Fibroblast of the aortic adventitia (primary cell): Measurements from ENCODE around the gene LAMA4. TPM values are rescaled to one million over a fixed set of nuclear protein-coding genes. Genes with fewer than 3 reads are reported as not detected.
A peak's percentile ranks its signal among the peaks of the same experiment; 100 is the strongest.

Source experiments
- DNase-seq: peaks from one replicate; pipeline ENCODE4 v3.0.0-alpha.2; 2010; ENCODE audit warnings: low read depth
- H3K4me3 ChIP-seq: 2 replicates; pipeline ENCODE4 v1.5.1; 2011; ENCODE audit warnings: low read depth, mild to moderate bottlenecking, control low read depth, low read length, moderate library complexity
- total RNA-seq: library from RNA; depleted of rRNA; stranded (reverse); fragments of >200 nt; gene quantifications from 2 replicates; pipeline ENCODE4 v1.2.3, GENCODE V29; 2012; ENCODE audit warnings: low replicate concordance
- TF ChIP-seq, protein P1 (sequence below): IDR thresholded peaks from 2 replicates; pipeline ENCODE4 v1.5.1; 2011; ENCODE audit warnings: mild to moderate bottlenecking, low read length, control low read depth, inconsistent platforms; ENCODE audit not compliant: insufficient read depth

LAMA4 gene
- total RNA-seq, 1 donor = 306 TPM

DNA sequence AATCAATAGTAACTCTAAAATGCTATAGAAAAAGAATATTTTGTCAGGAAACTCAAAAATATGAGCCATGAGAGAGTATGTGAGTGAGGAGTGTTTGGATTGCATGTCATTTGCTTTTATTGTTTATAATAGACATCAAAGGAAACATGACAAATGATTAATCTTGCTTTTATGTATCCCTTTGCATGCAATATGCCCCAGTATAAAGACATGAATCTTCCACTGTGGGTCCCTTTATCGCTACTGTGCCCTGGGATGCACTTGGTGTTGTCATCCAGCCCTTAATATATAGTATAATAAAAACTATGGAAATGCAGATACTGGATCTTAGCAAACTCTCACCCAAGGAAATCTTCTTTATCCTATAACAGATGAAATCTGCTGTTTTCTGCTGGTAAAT is 77.3 kb downstream of the LAMA4 start:
- H3K4me3 ChIP-seq = no peak overlapping the region
- DNase-seq = no peak
- TF ChIP-seq, protein P1, sequence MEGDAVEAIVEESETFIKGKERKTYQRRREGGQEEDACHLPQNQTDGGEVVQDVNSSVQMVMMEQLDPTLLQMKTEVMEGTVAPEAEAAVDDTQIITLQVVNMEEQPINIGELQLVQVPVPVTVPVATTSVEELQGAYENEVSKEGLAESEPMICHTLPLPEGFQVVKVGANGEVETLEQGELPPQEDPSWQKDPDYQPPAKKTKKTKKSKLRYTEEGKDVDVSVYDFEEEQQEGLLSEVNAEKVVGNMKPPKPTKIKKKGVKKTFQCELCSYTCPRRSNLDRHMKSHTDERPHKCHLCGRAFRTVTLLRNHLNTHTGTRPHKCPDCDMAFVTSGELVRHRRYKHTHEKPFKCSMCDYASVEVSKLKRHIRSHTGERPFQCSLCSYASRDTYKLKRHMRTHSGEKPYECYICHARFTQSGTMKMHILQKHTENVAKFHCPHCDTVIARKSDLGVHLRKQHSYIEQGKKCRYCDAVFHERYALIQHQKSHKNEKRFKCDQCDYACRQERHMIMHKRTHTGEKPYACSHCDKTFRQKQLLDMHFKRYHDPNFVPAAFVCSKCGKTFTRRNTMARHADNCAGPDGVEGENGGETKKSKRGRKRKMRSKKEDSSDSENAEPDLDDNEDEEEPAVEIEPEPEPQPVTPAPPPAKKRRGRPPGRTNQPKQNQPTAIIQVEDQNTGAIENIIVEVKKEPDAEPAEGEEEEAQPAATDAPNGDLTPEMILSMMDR = no peak

DNA sequence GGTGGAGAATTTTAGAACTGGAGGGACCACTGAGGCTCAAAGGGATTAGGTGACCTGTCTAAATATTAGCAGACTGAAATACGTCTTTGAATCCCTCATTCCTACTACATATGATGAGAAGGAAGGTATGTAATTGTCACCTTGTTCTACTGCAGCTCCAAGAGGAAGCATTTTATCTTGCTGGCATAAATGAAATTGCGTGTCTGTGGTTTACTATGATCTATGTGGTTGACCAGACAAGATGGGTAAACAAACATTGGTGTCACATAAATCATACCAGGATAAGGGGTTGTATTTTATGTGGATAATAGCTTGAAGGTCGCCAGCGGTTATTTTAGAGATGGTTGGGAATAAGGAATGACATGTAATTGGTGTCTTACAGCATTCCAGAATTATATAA is 78.2 kb downstream of the LAMA4 start:
- H3K4me3 ChIP-seq = no peak overlapping the region
- no peak for DNase-seq
- TF ChIP-seq, protein P1 = no peak

DNA sequence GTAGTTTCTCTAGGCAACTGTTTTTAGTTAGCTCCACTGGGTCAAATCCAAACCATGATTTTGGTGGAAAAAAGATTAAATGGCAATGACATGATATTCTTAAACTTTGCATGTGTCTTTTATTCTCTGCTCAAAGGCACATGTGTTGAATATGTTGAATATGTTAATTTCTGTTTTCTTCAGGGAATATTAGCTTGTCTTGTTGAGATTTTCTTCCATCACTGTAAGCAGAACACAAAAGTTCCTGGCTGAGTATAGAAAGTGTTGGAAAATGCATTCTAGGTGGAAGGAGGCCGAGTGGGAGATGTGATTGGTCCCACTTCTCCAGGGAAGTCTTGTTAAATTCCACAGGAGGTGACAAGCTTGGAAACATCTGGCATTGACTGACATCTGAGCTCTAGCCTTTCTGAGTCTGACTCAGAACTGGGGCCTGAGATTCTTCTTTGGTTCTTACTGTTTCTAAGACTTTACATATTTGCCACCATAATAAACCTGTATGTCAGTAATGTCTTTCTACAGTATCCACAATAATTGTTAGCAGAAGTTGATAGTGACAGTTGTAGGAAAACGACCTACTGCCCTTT is 81.1 kb downstream of the LAMA4 start:
- DNase-seq = no peak
- TF ChIP-seq, protein P1 = no peak
- no peak overlapping the region for H3K4me3 ChIP-seq

DNA sequence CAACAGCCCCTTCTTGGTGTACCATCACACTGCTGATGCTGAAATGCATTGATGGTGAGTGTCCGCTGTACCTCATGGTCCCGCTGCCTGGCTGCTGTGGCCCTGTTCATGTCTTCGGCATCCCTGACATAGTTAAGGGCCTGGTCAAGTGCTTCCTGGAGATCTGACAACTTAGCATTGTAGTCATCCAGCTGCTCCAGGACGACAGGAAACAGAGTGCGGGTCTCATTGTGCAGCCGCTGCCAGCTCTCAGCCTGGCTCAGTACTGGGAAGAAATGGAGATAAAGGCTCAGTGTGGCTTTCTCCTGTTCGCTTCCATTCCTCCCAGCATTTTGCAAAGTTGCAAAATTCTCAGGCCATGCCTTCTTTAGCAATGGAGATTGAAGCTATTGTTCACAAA is 81.8 kb downstream of the LAMA4 start:
- no peak overlapping the region for H3K4me3 ChIP-seq
- TF ChIP-seq, protein P1 = no peak
- no peak for DNase-seq

DNA sequence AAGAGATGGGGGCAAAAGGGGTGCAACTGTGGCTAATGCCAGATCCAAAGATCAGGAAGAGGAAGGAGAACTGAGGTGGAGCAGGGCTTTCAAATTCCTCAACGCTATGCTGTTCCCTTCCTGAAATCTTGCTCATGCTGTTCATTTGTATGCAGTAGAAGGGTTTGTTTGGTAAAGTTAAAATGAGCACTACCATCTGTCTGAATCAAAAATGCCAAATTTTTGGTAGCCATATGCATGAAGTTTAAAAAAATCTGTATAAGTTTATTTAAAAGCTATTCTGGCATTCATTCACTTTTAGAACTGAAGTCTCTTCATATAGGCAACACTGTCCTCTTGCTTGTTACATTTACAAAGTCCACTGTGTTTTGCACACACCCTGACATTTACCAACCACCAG is 84.8 kb downstream of the LAMA4 start:
- TF ChIP-seq, protein P1 = no peak
- H3K4me3 ChIP-seq = no peak overlapping the region
- DNase-seq = no peak

DNA sequence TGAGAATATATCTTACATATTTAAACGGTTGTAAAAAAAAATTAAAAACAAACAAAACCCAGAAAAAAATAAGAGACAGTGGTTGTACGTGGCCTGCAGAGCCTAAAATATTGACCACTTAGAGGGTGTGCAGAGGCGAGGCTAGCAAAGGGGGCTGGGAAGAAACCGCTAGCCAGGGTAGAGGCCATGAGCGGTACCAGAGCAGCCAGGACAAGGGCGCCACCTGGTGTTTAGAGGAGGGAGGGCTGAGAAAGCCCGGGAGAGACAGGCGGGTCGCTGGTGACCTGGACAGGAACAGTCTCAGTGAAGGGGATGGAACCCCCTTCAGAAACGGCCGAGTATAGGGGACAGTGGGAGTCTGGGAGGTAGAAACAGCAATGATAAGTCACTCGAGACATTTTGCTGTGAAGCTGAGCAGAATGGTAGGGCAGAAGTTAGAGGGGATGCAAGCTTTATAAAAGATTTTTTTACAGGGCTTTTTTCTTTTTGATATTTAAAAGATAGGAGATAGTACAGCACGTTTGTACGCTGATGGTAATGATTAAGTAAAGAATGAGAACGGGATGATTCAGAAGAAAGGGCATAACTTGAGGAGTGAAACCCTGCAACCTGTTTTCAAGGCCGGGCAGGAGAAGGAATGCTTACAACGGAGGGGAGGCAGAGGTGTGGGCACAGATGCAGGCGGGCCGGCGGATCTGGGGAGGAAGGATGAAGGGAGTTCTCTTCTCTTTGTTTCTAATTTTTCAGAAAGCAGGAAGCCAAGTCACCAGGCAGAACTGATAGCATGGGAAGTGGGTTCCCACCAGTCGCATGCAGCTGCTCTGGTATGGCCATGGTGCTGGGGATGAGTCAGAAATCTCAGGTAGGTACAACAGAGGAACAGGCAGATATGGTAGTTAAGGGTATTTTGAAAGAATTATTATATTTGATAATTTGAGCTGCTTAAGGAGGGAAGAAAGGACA is 90.8 kb downstream of the LAMA4 start:
- DNase-seq = peak; percentile 34
- no peak overlapping the region for H3K4me3 ChIP-seq
- TF ChIP-seq, protein P1 = peak; percentile 76
